Measurements from ENCODE around the gene CCNDBP1. TPM values are rescaled to one million over a fixed set of nuclear protein-coding genes. Genes with fewer than 3 reads are reported as not detected.
A peak's percentile ranks its signal among the peaks of the same experiment; 100 is the strongest.
"Not testable (repeated sequence)": the region's sequence is repeated elsewhere in the genome, so short reads cannot be mapped to it uniquely, and the experiment has no call there.

Gene CCNDBP1
- total RNA-seq, 1 donor from 2014 or later, result 90.5 TPM

- no peak for DNase-seq (ENCODE audit: low spot score)
These were observed 29.5 kb downstream of the CCNDBP1 start for GRCh38 chr15:43214592-43215295.

GRCh38 chr15:43215961-43216360 lies 30.8 kb downstream of the CCNDBP1 start:
- no peak for DNase-seq (ENCODE audit: low spot score)

GRCh38 chr15:43218908-43219706 lies 33.9 kb downstream of the CCNDBP1 start:
- no peak for DNase-seq (ENCODE audit: low spot score)

GRCh38 chr15:43219929-43220928 lies 35.0 kb downstream of the CCNDBP1 start:
- DNase-seq (ENCODE audit: low spot score), result no peak

GRCh38 chr15:43220991-43221403 lies 35.8 kb downstream of the CCNDBP1 start, which contains the start of gene EPB42:
Gene EPB42 (minus strand): TSS chr15:43221018. CDS start chr15:43220825, 193 bp downstream.
- DNase-seq (ENCODE audit: low spot score), result no peak

- no peak for DNase-seq (ENCODE audit: low spot score)
These were observed 36.2 kb downstream of the CCNDBP1 start for GRCh38 chr15:43221422-43221821.

- DNase-seq (ENCODE audit: low spot score), result peak; percentile 54
These were observed 40.2 kb downstream of the CCNDBP1 start for GRCh38 chr15:43225201-43225949.

- not testable (repeated sequence) for DNase-seq (ENCODE audit: low spot score)
These were observed 40.7 kb downstream of the CCNDBP1 start for GRCh38 chr15:43225950-43226255.

- no peak for DNase-seq (ENCODE audit: low spot score)
These were observed 41.5 kb downstream of the CCNDBP1 start for GRCh38 chr15:43226436-43227305.

GRCh38 chr15:43229977-43230376 lies 44.8 kb downstream of the CCNDBP1 start:
- DNase-seq (ENCODE audit: low spot score), result no peak

GRCh38 chr15:43230640-43231115 lies 45.5 kb downstream of the CCNDBP1 start:
- DNase-seq (ENCODE audit: low spot score), result no peak

- DNase-seq (ENCODE audit: low spot score), result no peak
These were observed 47.2 kb downstream of the CCNDBP1 start for GRCh38 chr15:43232289-43232874.

GRCh38 chr15:43235536-43235935 lies 50.3 kb downstream of the CCNDBP1 start:
- DNase-seq (ENCODE audit: low spot score), result no peak

GRCh38 chr15:43237842-43238470 lies 52.8 kb downstream of the CCNDBP1 start:
- no peak for DNase-seq (ENCODE audit: low spot score)

- no peak for DNase-seq (ENCODE audit: low spot score)
These were observed 53.5 kb downstream of the CCNDBP1 start for GRCh38 chr15:43238671-43239131.

GRCh38 chr15:43239732-43240491 lies 54.7 kb downstream of the CCNDBP1 start:
- no peak for DNase-seq (ENCODE audit: low spot score)

GRCh38 chr15:43241100-43241499 lies 55.9 kb downstream of the CCNDBP1 start:
- no peak for DNase-seq (ENCODE audit: low spot score)

- no peak for DNase-seq (ENCODE audit: low spot score)
These were observed 57.4 kb downstream of the CCNDBP1 start for GRCh38 chr15:43242616-43243015.

Measured in umbilical cord (tissue), 2 donors.